HG03342 (cell line): ENCODE data around the gene VSIG10L2.

Experiments used
- ATAC-seq: cut with Tn5 transposase; IDR thresholded peaks from one replicate; pipeline ENCODE4 v1.9.1; 2021; ENCODE audit warnings: mild to moderate bottlenecking, moderate library complexity; ENCODE audit not compliant: unreplicated experiment

VSIG10L2 gene

GRCh38 chr11:125946712-125947418 is 1.0 kb downstream of the VSIG10L2 start:
- ATAC-seq: no peak

GRCh38 chr11:125947419-125948277 is 1.8 kb downstream of the VSIG10L2 start:
- ATAC-seq: no peak

- no peak for ATAC-seq
These were observed 2.6 kb downstream of the VSIG10L2 start for GRCh38 chr11:125948278-125949051.

GRCh38 chr11:125949271-125950177 is 3.7 kb downstream of the VSIG10L2 start:
- no peak for ATAC-seq

- no peak for ATAC-seq
These were observed 4.3 kb downstream of the VSIG10L2 start for GRCh38 chr11:125950178-125950490.

GRCh38 chr11:125950696-125951651 is 5.1 kb downstream of the VSIG10L2 start:
- ATAC-seq: no peak

- no peak for ATAC-seq
These were observed 5.9 kb downstream of the VSIG10L2 start for GRCh38 chr11:125951731-125952130.

GRCh38 chr11:125952559-125952958 is 6.7 kb downstream of the VSIG10L2 start:
- ATAC-seq: no peak

GRCh38 chr11:125952973-125953372 is 7.1 kb downstream of the VSIG10L2 start:
- no peak for ATAC-seq

- ATAC-seq: no peak
These were observed 7.6 kb downstream of the VSIG10L2 start for GRCh38 chr11:125953401-125953935.

- ATAC-seq: no peak
These were observed 8.5 kb downstream of the VSIG10L2 start for GRCh38 chr11:125954123-125954944.

GRCh38 chr11:125954945-125955640 is 9.2 kb downstream of the VSIG10L2 start:
- no peak for ATAC-seq

- no peak for ATAC-seq
These were observed 10.0 kb downstream of the VSIG10L2 start for GRCh38 chr11:125955856-125956255.

- ATAC-seq: no peak
These were observed 10.7 kb downstream of the VSIG10L2 start for GRCh38 chr11:125956391-125957134.

GRCh38 chr11:125957618-125958332 is 11.9 kb downstream of the VSIG10L2 start:
- no peak for ATAC-seq

GRCh38 chr11:125958872-125959400 is 13.1 kb downstream of the VSIG10L2 start:
- ATAC-seq: no peak
